Esophagus squamous epithelium (tissue), 5 donors: Measurements from ENCODE around the gene YIPF1. TPM values are rescaled to one million over a fixed set of nuclear protein-coding genes. Genes with fewer than 3 reads are reported as not detected.

Experiments used
- DNase-seq: peaks from one replicate; lab custom pipeline; 2025; lab: John Stamatoyannopoulos, UW
- H3K27ac ChIP-seq, 4 donors: fragments of 200-600 bp; sonication (generic); one replicate each; pipeline ENCODE4 v1.5.1; 2016 to 2019; ENCODE audit warnings: mild to moderate bottlenecking in 1 of 4
- H3K27me3 ChIP-seq, 4 donors: fragments of 200-600 bp; sonication (generic); 1 replicate in 3 of 4; 2 replicates in 1 of 4; pipeline versions ENCODE4 v1.5.1 to v1.6.0; 2017 to 2021; ENCODE audit warnings: antibody characterized with exemption in 1 of 4
- H3K36me3 ChIP-seq, 3 donors: fragments of 200-600 bp; sonication (generic); one replicate each; pipeline ENCODE4 v1.5.1; 2016 to 2019
- H3K4me1 ChIP-seq, 3 donors: fragments of 200-600 bp; sonication (generic); one replicate each; pipeline ENCODE4 v1.5.1; 2017 to 2019
- H3K4me3 ChIP-seq, 4 donors: fragments of 200-600 bp; sonication (generic); 1 replicate in 3 of 4; 2 replicates in 1 of 4; pipeline ENCODE4 v1.5.1; 2016 to 2019; ENCODE audit warnings: mild to moderate bottlenecking in 2 of 4, moderate library complexity in 1 of 4
- H3K9me3 ChIP-seq, 3 donors: fragments of 200-600 bp; sonication (generic); one replicate each; pipeline ENCODE4 v1.5.1; 2016 to 2019
- POLR2A ChIP-seq, 4 donors: fragments of 450-650 bp; IDR thresholded peaks; one replicate each; pipeline ENCODE4 v1.6.1; 2017; ENCODE audit warnings: antibody characterized with exemption in 4 of 4, mild to moderate bottlenecking in 4 of 4, moderate library complexity in 3 of 4
- WGBS, 2 donors: methylation state at CpG; one replicate each; pipeline ENCODE4 v1.1.5; 2018; 5-methylcytosine and 5-hydroxymethylcytosine counted together
- intact Hi-C: fragments of 100-400 bp; cut with DNase I; formaldehyde crosslinking; loops from one replicate; pipeline ENCODE4 v1.15.0; 2022
- total RNA-seq, 4 donors: library from RNA; depleted of rRNA; stranded (reverse); fragments of >200 nt; gene quantifications; one replicate each; pipeline ENCODE4 v1.1.0, GENCODE V29; 2016
- TF ChIP-seq, protein P1 (sequence below), 6 experiments: fragments of 450-650 bp in 4 of 6; fragments of 200-600 bp in 2 of 6; sonication (generic) in 2 of 6; IDR thresholded peaks; one replicate each; pipeline ENCODE4 v1.5.1; 2016 to 2019; ENCODE audit warnings: antibody characterized with exemption in 6 of 6, mild to moderate bottlenecking in 4 of 6, moderate library complexity in 4 of 6
- donor health status: DM: yes; HTN: yes; CAD: no.

The YIPF1 gene
- total RNA-seq, 4 donors from 2014 or later, result 15.8 to 25.3 (median 17.0) TPM

DNA sequence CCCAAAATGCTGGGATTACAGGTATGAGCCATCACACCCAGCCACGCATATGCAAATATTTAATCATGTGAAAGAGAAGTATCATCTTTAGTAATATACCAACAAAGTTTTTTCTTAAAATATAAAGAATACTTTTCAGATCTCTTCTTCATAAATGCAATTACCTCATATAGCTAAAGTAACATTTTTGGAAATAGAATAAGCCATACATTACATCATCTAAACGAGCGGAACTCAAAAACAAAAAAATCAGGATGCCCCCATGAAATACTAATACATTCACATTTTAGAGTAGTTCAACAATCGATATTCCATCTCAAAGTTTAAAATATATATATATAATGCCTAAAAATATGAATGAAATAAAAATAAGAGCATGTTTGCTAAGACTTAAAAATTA, 56.2 kb downstream of the YIPF1 start:
- H3K27ac ChIP-seq, result no peak overlapping the region
- H3K4me3 ChIP-seq, result no peak overlapping the region
- WGBS, 2 donors, result 95 to 97% methylated on average over 4 of the region's 4 CpGs
- H3K4me1 ChIP-seq, result peaks cover 0 to 18% (median 11%) of the 10 kb centered on the region in 3 donors
- TF ChIP-seq, protein P1, sequence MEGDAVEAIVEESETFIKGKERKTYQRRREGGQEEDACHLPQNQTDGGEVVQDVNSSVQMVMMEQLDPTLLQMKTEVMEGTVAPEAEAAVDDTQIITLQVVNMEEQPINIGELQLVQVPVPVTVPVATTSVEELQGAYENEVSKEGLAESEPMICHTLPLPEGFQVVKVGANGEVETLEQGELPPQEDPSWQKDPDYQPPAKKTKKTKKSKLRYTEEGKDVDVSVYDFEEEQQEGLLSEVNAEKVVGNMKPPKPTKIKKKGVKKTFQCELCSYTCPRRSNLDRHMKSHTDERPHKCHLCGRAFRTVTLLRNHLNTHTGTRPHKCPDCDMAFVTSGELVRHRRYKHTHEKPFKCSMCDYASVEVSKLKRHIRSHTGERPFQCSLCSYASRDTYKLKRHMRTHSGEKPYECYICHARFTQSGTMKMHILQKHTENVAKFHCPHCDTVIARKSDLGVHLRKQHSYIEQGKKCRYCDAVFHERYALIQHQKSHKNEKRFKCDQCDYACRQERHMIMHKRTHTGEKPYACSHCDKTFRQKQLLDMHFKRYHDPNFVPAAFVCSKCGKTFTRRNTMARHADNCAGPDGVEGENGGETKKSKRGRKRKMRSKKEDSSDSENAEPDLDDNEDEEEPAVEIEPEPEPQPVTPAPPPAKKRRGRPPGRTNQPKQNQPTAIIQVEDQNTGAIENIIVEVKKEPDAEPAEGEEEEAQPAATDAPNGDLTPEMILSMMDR (IDR thresholded peaks at IDR 0.05), result no peak
- no peak for TF ChIP-seq POLR2A (IDR thresholded peaks at IDR 0.05)
- H3K36me3 ChIP-seq, result peaks cover 0 to 32% (median 0%) of the 10 kb centered on the region in 3 donors
- intact Hi-C loops, result no loop called here
- no peak for DNase-seq
- no peaks in the 10 kb centered on the region for H3K27me3 ChIP-seq
- H3K9me3 ChIP-seq, result no peaks in the 10 kb centered on the region

DNA sequence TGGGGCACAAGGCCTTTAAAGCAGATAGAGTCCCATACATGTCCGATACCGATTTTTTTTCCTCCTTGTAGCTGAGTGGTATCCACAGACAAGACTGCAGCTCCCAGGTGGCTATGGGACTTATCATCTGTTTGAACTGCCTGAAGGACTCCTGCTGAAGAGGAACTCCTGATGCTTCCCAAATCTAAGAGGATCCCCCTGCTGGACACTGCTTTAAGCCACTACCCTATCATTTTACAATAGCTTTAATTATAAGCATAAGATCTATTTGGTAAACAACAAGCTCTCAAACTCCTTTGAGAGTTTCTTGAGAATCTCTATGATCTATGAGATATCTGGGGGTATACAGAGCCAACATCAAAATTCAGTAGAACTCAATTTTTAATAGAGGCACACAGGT, 63.2 kb downstream of the YIPF1 start:
- Histone ChIP-seq H3K36me3 (peaks cover 0 to 85% (median 5%) of the 10 kb centered on the region in 3 donors), H3K4me1 (no peaks in the 10 kb centered on the region), H3K4me3 (no peak overlapping the region), H3K27me3 (no peaks in the 10 kb centered on the region), H3K27ac (no peak overlapping the region), H3K9me3 (no peaks in the 10 kb centered on the region)
- 81 to 95% methylated on average over 2 of the region's 2 CpGs for WGBS, 2 donors
- intact Hi-C loops, result no loop called here
- TF ChIP-seq POLR2A (IDR thresholded peaks at IDR 0.05), result no peak
- TF ChIP-seq, protein P1 (IDR thresholded peaks at IDR 0.05), result no peak
- DNase-seq, result no peak

DNA sequence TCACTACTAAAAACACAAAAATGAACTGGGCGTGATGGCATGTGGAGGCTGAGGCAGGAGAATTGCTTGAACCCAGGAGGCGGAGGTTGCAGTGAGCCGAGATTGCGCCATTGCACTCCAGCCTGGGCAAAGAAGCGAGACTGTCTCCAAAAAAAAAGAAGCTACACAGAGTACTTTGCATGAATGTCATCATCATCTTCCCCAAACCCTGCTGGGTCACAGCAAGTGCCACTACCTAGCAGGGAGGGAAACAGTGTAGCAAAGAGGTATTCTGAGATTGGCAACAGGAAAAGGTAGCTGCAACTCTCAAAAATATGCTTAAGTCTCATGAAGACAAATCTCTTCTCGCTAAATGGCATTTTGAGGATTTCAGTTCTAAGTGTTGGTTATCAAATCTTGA, 64.3 kb downstream of the YIPF1 start:
- H3K27me3 ChIP-seq, result no peaks in the 10 kb centered on the region
- WGBS, 2 donors, result 84 to 92% methylated on average over 3 to 6 of the region's 6 CpGs
- H3K36me3 ChIP-seq, result peaks cover 0 to 80% (median 5%) of the 10 kb centered on the region in 3 donors
- H3K4me1 ChIP-seq, result no peaks in the 10 kb centered on the region
- TF ChIP-seq POLR2A (IDR thresholded peaks at IDR 0.05), result no peak
- TF ChIP-seq, protein P1 (IDR thresholded peaks at IDR 0.05), result no peak
- H3K4me3 ChIP-seq, result no peak overlapping the region
- intact Hi-C loops, result no loop called here
- no peak for DNase-seq
- no peak overlapping the region for H3K27ac ChIP-seq
- H3K9me3 ChIP-seq, result no peaks in the 10 kb centered on the region

DNA sequence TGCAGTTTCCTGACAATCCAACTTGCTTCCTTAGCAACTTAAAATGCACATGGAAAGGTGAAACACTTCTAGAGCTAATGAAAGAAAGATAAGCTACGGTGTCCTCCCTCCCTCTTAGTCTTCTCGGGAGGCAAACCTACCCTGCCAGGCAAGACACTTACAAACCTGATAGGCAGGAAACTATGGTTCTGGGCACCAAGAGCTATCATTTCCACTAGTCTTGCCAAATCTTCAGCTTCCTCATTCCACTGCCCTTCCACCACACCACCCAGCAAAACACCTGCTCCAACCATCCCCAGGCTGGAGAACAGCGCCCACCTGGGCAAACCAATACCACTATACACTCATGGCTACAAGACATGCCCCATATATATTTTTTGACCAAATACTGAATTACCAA, 66.7 kb downstream of the YIPF1 start:
- no peak overlapping the region for H3K27ac ChIP-seq
- H3K4me1 ChIP-seq, result no peaks in the 10 kb centered on the region
- H3K4me3 ChIP-seq, result no peak overlapping the region
- no peak for DNase-seq
- no peaks in the 10 kb centered on the region for H3K9me3 ChIP-seq
- TF ChIP-seq, protein P1 (IDR thresholded peaks at IDR 0.05), result no peak
- no peak for TF ChIP-seq POLR2A (IDR thresholded peaks at IDR 0.05)
- peaks cover 0 to 76% (median 5%) of the 10 kb centered on the region in 3 donors for H3K36me3 ChIP-seq
- WGBS, 2 donors, result 63 to 88% methylated on average over 3 of the region's 3 CpGs
- no peaks in the 10 kb centered on the region for H3K27me3 ChIP-seq
- intact Hi-C loops, result no loop called here

DNA sequence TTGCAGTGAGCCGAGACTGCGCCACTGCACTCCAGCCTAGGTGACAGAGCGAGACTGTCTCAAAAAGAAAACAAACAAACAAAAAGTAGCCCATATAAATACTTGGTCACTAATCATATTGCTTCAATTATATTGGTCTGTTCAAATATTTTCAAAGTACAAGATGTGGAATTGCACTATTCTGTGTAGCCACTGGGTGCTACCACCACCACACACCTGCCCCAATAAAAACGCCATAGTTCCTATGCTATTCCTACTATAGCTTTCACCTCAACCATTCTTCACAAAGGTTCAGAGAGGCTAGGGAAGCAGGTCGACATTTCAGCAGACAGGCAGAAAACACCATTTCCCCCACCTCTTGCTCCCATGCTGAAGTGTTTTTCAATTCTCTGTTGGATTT, 68.2 kb downstream of the YIPF1 start:
- Histone ChIP-seq H3K4me1 (no peaks in the 10 kb centered on the region), H3K27me3 (no peaks in the 10 kb centered on the region), H3K36me3 (peaks cover 0 to 76% (median 5%) of the 10 kb centered on the region in 3 donors), H3K9me3 (no peaks in the 10 kb centered on the region), H3K27ac (no peak overlapping the region), H3K4me3 (no peak overlapping the region)
- no peak for DNase-seq
- WGBS, 2 donors, result 90 to 95% methylated on average over 5 of the region's 5 CpGs
- intact Hi-C loops, result no loop called here
- TF ChIP-seq POLR2A (IDR thresholded peaks at IDR 0.05), result no peak
- TF ChIP-seq, protein P1 (IDR thresholded peaks at IDR 0.05), result no peak
